Skin of body (tissue), 2 donors: ENCODE data around the gene MED27. TPM values are rescaled to one million over a fixed set of nuclear protein-coding genes. Genes with fewer than 3 reads are reported as not detected.

ENCODE experiments used
- DNase-seq: peaks from one replicate; lab custom pipeline; 2025; lab: John Stamatoyannopoulos, UW
- total RNA-seq: library from RNA; depleted of rRNA; stranded (reverse); fragments of >200 nt; gene quantifications from one replicate; pipeline ENCODE4 v1.2.3, GENCODE V29; 2014

Gene MED27
- total RNA-seq, 1 donor from 2014 or later: 10.9 TPM

- DNase-seq: no peak
Measured at GRCh38 chr9:131838530-131839280, 241.0 kb downstream of the MED27 start.

GRCh38 chr9:131837836-131838235 lies 241.8 kb downstream of the MED27 start:
- DNase-seq: no peak

GRCh38 chr9:131837316-131837715 lies 242.4 kb downstream of the MED27 start:
- no peak for DNase-seq

- DNase-seq: no peak
Measured at GRCh38 chr9:131836607-131837315, 242.9 kb downstream of the MED27 start.

GRCh38 chr9:131836021-131836420 lies 243.6 kb downstream of the MED27 start:
- no peak for DNase-seq

GRCh38 chr9:131835151-131835910 lies 244.3 kb downstream of the MED27 start:
- DNase-seq: no peak

GRCh38 chr9:131834721-131835120 lies 244.9 kb downstream of the MED27 start:
- DNase-seq: no peak

- DNase-seq: no peak
Measured at GRCh38 chr9:131833906-131834305, 245.8 kb downstream of the MED27 start.

- DNase-seq: no peak
Measured at GRCh38 chr9:131833083-131833482, 246.6 kb downstream of the MED27 start.

GRCh38 chr9:131831380-131832165 lies 248.1 kb downstream of the MED27 start:
- no peak for DNase-seq

GRCh38 chr9:131827821-131828369 lies 251.8 kb downstream of the MED27 start:
- DNase-seq: no peak

- no peak for DNase-seq
Measured at GRCh38 chr9:131826966-131827525, 252.6 kb downstream of the MED27 start.

GRCh38 chr9:131826053-131826452 lies 253.6 kb downstream of the MED27 start:
- no peak for DNase-seq

GRCh38 chr9:131824953-131825495 lies 254.6 kb downstream of the MED27 start:
- no peak for DNase-seq

- DNase-seq: no peak
Measured at GRCh38 chr9:131824155-131824594, 255.5 kb downstream of the MED27 start.

GRCh38 chr9:131823701-131824146 lies 255.9 kb downstream of the MED27 start:
- no peak for DNase-seq

GRCh38 chr9:131818089-131818488 lies 261.6 kb downstream of the MED27 start:
- no peak for DNase-seq

- no peak for DNase-seq
Measured at GRCh38 chr9:131817627-131818026, 262.0 kb downstream of the MED27 start.

- no peak for DNase-seq
Measured at GRCh38 chr9:131817073-131817472, 262.6 kb downstream of the MED27 start.
